ENCODE data around the gene SRRT.

The SRRT gene

GRCh38 chr7:100886142-100886935 is 11.4 kb downstream of the SRRT start:
- Histone ChIP-seq H3K36me3 (peaks cover 77% of the 10 kb centered on the region), H3K9me3 (no peaks in the 10 kb centered on the region), H3K4me1 (peaks cover 7% of the 10 kb centered on the region; the same call in 1 of the 2 replicates), H3K27me3 (no peaks in the 10 kb centered on the region), H3K4me3 (ENCODE audit: low read depth, low read length) (no peak overlapping the region)
- no peak for TF ChIP-seq CTCF (IDR thresholded peaks at IDR 0.05; ENCODE audit: low read depth, low read length)
- no peak for DNase-seq

- TF ChIP-seq CTCF (IDR thresholded peaks at IDR 0.05; ENCODE audit: low read depth, low read length) = no peak
- Histone ChIP-seq H3K4me1 (peaks cover 7% of the 10 kb centered on the region; the same call in 1 of the 2 replicates), H3K9me3 (no peaks in the 10 kb centered on the region), H3K36me3 (peaks cover 71% of the 10 kb centered on the region), H3K27me3 (no peaks in the 10 kb centered on the region), H3K4me3 (ENCODE audit: low read depth, low read length) (no peak overlapping the region)
- DNase-seq = no peak
Observed at GRCh38 chr7:100886936-100887515, 12.1 kb downstream of the SRRT start.

GRCh38 chr7:100887516-100888290 is 12.8 kb downstream of the SRRT start:
- Histone ChIP-seq H3K27me3 (no peaks in the 10 kb centered on the region), H3K4me3 (ENCODE audit: low read depth, low read length) (peak overlapping the region; percentile 85), H3K9me3 (no peaks in the 10 kb centered on the region), H3K36me3 (peaks cover 66% of the 10 kb centered on the region), H3K4me1 (peaks cover 7% of the 10 kb centered on the region; the same call in 1 of the 2 replicates)
- peak; percentile 10 for DNase-seq
- no peak for TF ChIP-seq CTCF (IDR thresholded peaks at IDR 0.05; ENCODE audit: low read depth, low read length)

- DNase-seq = no peak
- H3K27me3 ChIP-seq = no peaks in the 10 kb centered on the region
- no peaks in the 10 kb centered on the region for H3K9me3 ChIP-seq
- peaks cover 7% of the 10 kb centered on the region; the same call in 1 of the 2 replicates for H3K4me1 ChIP-seq
- peak overlapping the region; percentile 85 for H3K4me3 ChIP-seq (ENCODE audit: low read depth, low read length)
- TF ChIP-seq CTCF (IDR thresholded peaks at IDR 0.05; ENCODE audit: low read depth, low read length) = no peak
- H3K36me3 ChIP-seq = peaks cover 58% of the 10 kb centered on the region
Observed at GRCh38 chr7:100888291-100888987, 13.5 kb downstream of the SRRT start.

- Histone ChIP-seq H3K9me3 (no peaks in the 10 kb centered on the region), H3K36me3 (peaks cover 51% of the 10 kb centered on the region), H3K4me3 (ENCODE audit: low read depth, low read length) (peak within 1 kb of the TSS; percentile 85), H3K27me3 (no peaks in the 10 kb centered on the region), H3K4me1 (peaks cover 7% of the 10 kb centered on the region; the same call in 1 of the 2 replicates)
- DNase-seq = no peak
- TF ChIP-seq CTCF (IDR thresholded peaks at IDR 0.05; ENCODE audit: low read depth, low read length) = no peak
Observed at GRCh38 chr7:100888988-100889750, 14.3 kb downstream of the SRRT start, which contains the start of gene UFSP1. Gene UFSP1 (minus strand): TSS chr7:100889715. CDS start chr7:100889271, 444 bp downstream.

Data from BE2C (cell line).